ENCODE measurements around the gene SELPLG. TPM values are rescaled to one million over a fixed set of nuclear protein-coding genes. Genes with fewer than 3 reads are reported as not detected.

Gene SELPLG
- total RNA-seq, 2 experiments from 2014 or later = 22.1 to 23.8 TPM

DNA sequence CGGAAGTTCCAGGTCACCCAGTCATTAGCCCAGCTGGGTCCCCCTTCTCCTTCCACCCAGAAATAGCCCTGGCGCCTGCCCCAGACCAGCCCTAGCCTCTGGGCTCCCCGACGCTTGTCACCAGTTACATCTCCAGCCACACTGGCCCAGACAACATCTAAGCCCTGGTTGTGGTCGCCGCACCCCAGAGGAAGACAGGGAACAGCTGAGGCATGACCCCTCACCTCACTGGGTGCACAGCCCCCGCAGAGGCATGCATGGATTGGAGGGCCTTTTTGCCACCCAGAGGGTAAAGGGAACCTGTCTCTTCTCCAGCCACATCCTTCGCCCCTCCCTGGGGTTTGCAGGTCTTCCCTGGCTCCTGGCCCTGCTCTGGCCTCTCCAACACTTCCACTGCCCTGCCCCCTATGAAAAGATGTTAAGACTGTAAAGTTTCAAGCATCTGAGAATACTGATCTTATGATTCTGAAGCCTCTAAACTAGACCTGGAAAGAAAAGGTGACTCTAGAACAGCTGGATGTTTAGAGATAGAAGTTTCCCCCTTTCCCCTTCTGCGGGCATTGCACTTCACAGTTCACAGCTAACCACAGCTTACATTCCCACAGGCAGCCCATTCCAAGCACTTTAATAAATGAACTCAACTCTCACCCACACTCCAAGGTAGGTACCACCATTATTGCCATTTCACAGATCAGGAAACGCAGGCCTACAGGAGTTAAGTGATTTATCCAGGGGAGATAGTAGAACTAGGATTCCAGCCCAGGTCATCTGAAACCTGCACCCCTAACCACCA lies 50.5 kb downstream of the SELPLG start:
- ChIA-PET POLR2A (no interaction called here), CTCF (interaction anchor here (1.0 kb wide), 1 partner anchor 11 kb away, joined by 3 read pairs; no protein-coding TSS in a partner anchor)
- TF ChIP-seq, protein P1, sequence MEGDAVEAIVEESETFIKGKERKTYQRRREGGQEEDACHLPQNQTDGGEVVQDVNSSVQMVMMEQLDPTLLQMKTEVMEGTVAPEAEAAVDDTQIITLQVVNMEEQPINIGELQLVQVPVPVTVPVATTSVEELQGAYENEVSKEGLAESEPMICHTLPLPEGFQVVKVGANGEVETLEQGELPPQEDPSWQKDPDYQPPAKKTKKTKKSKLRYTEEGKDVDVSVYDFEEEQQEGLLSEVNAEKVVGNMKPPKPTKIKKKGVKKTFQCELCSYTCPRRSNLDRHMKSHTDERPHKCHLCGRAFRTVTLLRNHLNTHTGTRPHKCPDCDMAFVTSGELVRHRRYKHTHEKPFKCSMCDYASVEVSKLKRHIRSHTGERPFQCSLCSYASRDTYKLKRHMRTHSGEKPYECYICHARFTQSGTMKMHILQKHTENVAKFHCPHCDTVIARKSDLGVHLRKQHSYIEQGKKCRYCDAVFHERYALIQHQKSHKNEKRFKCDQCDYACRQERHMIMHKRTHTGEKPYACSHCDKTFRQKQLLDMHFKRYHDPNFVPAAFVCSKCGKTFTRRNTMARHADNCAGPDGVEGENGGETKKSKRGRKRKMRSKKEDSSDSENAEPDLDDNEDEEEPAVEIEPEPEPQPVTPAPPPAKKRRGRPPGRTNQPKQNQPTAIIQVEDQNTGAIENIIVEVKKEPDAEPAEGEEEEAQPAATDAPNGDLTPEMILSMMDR (IDR thresholded peaks at IDR 0.05) = no peak
- no peak overlapping the region for H3K27ac Mint-ChIP-seq
- intact Hi-C loops (cut with micrococcal nuclease) = no loop called here
- no peaks in the 10 kb centered on the region for H3K27me3 Mint-ChIP-seq
- no peak overlapping the region for H3K4me3 Mint-ChIP-seq
- DNase-seq (no peak), ATAC-seq (no peak)
- peaks cover 4% of the 10 kb centered on the region for H3K4me1 Mint-ChIP-seq (ENCODE audit: low read depth)
- no peaks in the 10 kb centered on the region for H3K36me3 Mint-ChIP-seq (ENCODE audit: low read depth)
- H3K9me3 Mint-ChIP-seq = peaks cover 6% of the 10 kb centered on the region

GRCh38 chr12:108582509-108582908 lies 51.2 kb downstream of the SELPLG start:
- TF ChIP-seq, protein P1 (IDR thresholded peaks at IDR 0.05) = no peak
- intact Hi-C loops (cut with micrococcal nuclease) = no loop called here
- Mint-ChIP-seq H3K36me3 (ENCODE audit: low read depth) (no peaks in the 10 kb centered on the region), H3K27ac (no peak overlapping the region), H3K27me3 (no peaks in the 10 kb centered on the region), H3K9me3 (peaks cover 6% of the 10 kb centered on the region), H3K4me1 (ENCODE audit: low read depth) (peaks cover 4% of the 10 kb centered on the region), H3K4me3 (no peak overlapping the region)
- DNase-seq (no peak), ATAC-seq (no peak)
- ChIA-PET POLR2A (no interaction called here), CTCF (interaction anchor here (0.8 to 1.0 kb wide), 2 partner anchors 11 to 221 kb away, joined by 3 read pairs; no protein-coding TSS in a partner anchor)

DNA sequence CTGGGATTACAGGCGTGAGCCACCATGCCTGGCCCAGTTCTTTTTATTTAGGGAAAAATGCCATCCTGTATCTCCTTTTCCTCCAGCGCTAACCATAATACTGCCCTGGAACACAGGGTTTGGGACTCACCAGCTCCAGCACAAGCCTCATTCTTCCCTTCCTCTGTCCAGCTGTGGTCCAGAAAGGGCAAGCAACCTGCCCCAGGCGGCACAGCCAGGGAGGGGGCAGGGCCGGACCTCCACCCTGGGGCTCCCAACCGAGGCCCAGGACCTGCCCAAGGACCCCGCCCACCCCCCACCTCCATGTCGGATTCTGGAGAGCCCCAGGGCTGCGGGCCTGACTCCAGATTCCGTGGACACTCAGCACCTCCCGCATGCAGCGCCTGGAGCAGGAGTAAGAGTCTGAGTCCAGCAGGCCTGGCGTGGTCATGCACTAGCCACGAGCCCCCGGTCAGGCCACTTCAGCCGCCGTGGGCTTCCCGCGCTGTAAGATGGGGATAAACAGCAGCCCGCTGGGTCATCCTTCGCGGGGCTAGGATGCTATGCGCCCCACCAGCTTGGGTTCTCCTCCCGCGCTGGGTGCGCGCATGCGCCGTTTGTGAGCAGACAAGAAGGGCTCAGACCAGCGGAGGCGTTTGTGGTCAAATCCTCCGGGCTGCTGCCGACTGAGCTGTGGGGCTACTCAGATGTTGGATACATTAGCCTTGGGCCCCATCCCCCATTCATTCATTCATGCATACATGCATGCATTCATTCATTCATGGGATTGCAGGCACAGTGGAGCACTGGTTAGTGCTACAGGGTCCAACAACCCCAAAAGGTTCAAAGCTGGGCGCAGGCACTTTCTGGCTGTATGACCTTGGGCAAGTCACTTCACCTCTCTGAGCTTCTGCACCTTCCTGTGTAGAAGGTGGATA lies 52.1 kb downstream of the SELPLG start:
- Mint-ChIP-seq H3K27me3 (no peaks in the 10 kb centered on the region), H3K4me1 (ENCODE audit: low read depth) (peaks cover 4% of the 10 kb centered on the region), H3K36me3 (ENCODE audit: low read depth) (no peaks in the 10 kb centered on the region), H3K4me3 (no peak overlapping the region), H3K27ac (no peak overlapping the region), H3K9me3 (peaks cover 6% of the 10 kb centered on the region)
- POLR2A ChIA-PET = no interaction called here
- TF ChIP-seq, protein P1 (IDR thresholded peaks at IDR 0.05) = no peak
- intact Hi-C loops (cut with micrococcal nuclease) = no loop called here
- ATAC-seq (no peak), DNase-seq (no peak)
- CTCF ChIA-PET = interaction anchor here (0.8 to 1.0 kb wide), 2 partner anchors 12 to 222 kb away, joined by 3 read pairs; no protein-coding TSS in a partner anchor

DNA sequence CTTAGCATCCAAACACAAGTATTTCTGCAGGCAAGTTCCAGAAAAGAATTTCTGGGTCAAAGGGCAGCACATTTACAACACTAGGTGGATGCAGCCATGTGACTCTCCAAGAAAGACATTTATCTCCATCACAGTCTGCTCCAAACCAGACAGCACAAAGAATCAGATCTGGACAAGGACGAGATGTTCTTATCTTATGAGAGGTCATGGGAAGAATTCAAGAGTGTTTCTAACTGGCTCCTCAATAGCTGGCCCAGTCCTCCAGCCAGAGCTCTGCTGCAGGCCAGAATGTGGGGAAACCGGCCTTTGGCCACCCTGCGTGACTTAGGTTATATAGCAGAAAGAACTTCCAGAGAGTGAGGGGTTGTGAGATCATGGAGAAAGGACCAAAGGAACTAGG lies 53.2 kb downstream of the SELPLG start:
- TF ChIP-seq, protein P1 (IDR thresholded peaks at IDR 0.05) = no peak
- POLR2A ChIA-PET = no interaction called here
- intact Hi-C loops (cut with micrococcal nuclease) = no loop called here
- no peak for DNase-seq
- no peak overlapping the region for H3K4me3 Mint-ChIP-seq
- peaks cover 12% of the 10 kb centered on the region for H3K4me1 Mint-ChIP-seq (ENCODE audit: low read depth)
- peaks cover 6% of the 10 kb centered on the region for H3K9me3 Mint-ChIP-seq
- H3K27me3 Mint-ChIP-seq = no peaks in the 10 kb centered on the region
- no peak overlapping the region for H3K27ac Mint-ChIP-seq
- no peaks in the 10 kb centered on the region for H3K36me3 Mint-ChIP-seq (ENCODE audit: low read depth)
- CTCF ChIA-PET = interaction anchor here (1.7 kb wide), 1 partner anchor 8 kb away, joined by 4 read pairs; no protein-coding TSS in a partner anchor
- ATAC-seq = no peak

All from activated CD8-positive, alpha-beta T cell treated with anti-CD3 and anti-CD28 coated beads for 36 hours (primary cell).